ENCODE measurements around the gene IGLON5. TPM values are rescaled to one million over a fixed set of nuclear protein-coding genes. Genes with fewer than 3 reads are reported as not detected.

IGLON5 gene
- total RNA-seq, 1 experiment from 2014 or later, result 41.2 TPM

GRCh38 chr19:51367565-51368365 is 56.3 kb downstream of the IGLON5 start (continued):
- no peak for TF ChIP-seq MXD4 (CRISPR knock-in tag; IDR thresholded peaks at IDR 0.05; ENCODE audit: borderline replicate concordance)
- no peak for TF ChIP-seq ERG (CRISPR knock-in tag; IDR thresholded peaks at IDR 0.05)
- no peak for TF ChIP-seq FOXJ3 (CRISPR knock-in tag; IDR thresholded peaks at IDR 0.05; ENCODE audit: borderline replicate concordance)
- TF ChIP-seq, protein P1, sequence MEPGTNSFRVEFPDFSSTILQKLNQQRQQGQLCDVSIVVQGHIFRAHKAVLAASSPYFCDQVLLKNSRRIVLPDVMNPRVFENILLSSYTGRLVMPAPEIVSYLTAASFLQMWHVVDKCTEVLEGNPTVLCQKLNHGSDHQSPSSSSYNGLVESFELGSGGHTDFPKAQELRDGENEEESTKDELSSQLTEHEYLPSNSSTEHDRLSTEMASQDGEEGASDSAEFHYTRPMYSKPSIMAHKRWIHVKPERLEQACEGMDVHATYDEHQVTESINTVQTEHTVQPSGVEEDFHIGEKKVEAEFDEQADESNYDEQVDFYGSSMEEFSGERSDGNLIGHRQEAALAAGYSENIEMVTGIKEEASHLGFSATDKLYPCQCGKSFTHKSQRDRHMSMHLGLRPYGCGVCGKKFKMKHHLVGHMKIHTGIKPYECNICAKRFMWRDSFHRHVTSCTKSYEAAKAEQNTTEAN (CRISPR knock-in tag; IDR thresholded peaks at IDR 0.05), result peak; percentile 88
- no peak for TF ChIP-seq IRF1 (CRISPR knock-in tag; IDR thresholded peaks at IDR 0.05)
- no peak for TF ChIP-seq NFATC4 (CRISPR knock-in tag; IDR thresholded peaks at IDR 0.05)
- no peak for TF ChIP-seq KAT7 (CRISPR knock-in tag; IDR thresholded peaks at IDR 0.05; ENCODE audit: borderline replicate concordance)
- TF ChIP-seq OVOL2 (CRISPR knock-in tag; IDR thresholded peaks at IDR 0.05; ENCODE audit: borderline replicate concordance), result no peak
- TF ChIP-seq RORB (CRISPR knock-in tag; IDR thresholded peaks at IDR 0.05), result no peak
- TF ChIP-seq, protein P2, sequence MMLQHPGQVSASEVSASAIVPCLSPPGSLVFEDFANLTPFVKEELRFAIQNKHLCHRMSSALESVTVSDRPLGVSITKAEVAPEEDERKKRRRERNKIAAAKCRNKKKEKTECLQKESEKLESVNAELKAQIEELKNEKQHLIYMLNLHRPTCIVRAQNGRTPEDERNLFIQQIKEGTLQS (CRISPR knock-in tag; conservative IDR thresholded peaks at IDR 0.05), result no peak
- no peak for TF ChIP-seq ATF1 (CRISPR knock-in tag; IDR thresholded peaks at IDR 0.05)
- TF ChIP-seq ZNF416 (CRISPR knock-in tag; IDR thresholded peaks at IDR 0.05), result 0 out of 2 replicates have a peak, but pooled peaks have one; percentile 24
- no peak for TF ChIP-seq NR1H2 (CRISPR knock-in tag; IDR thresholded peaks at IDR 0.05)
- TF ChIP-seq ZNF396 (CRISPR knock-in tag; IDR thresholded peaks at IDR 0.05; ENCODE audit: borderline replicate concordance), result no peak
- TF ChIP-seq ELF4 (CRISPR knock-in tag; IDR thresholded peaks at IDR 0.05; ENCODE audit: low read depth), result no peak
- no peak for TF ChIP-seq ATF2 (CRISPR knock-in tag; IDR thresholded peaks at IDR 0.05; ENCODE audit: borderline replicate concordance, low read depth)
- no peak for TF ChIP-seq ZNF512 (CRISPR knock-in tag; IDR thresholded peaks at IDR 0.05; ENCODE audit: borderline replicate concordance)
- no peak for TF ChIP-seq ZNF671 (CRISPR knock-in tag; IDR thresholded peaks at IDR 0.05)
- TF ChIP-seq, protein P3, sequence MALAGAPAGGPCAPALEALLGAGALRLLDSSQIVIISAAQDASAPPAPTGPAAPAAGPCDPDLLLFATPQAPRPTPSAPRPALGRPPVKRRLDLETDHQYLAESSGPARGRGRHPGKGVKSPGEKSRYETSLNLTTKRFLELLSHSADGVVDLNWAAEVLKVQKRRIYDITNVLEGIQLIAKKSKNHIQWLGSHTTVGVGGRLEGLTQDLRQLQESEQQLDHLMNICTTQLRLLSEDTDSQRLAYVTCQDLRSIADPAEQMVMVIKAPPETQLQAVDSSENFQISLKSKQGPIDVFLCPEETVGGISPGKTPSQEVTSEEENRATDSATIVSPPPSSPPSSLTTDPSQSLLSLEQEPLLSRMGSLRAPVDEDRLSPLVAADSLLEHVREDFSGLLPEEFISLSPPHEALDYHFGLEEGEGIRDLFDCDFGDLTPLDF (CRISPR knock-in tag; IDR thresholded peaks at IDR 0.05), result no peak
- TF ChIP-seq ZSCAN18 (CRISPR knock-in tag; IDR thresholded peaks at IDR 0.05), result no peak
- TF ChIP-seq SMAD3 (CRISPR knock-in tag; IDR thresholded peaks at IDR 0.05; ENCODE audit: borderline replicate concordance), result 0 out of 2 replicates have a peak, but pooled peaks have one; percentile 14
- no peak for TF ChIP-seq JUN (CRISPR knock-in tag; IDR thresholded peaks at IDR 0.05)
- TF ChIP-seq GTF2I (CRISPR knock-in tag; conservative IDR thresholded peaks at IDR 0.05), result no peak
- no peak for TF ChIP-seq NR2C2 (CRISPR knock-in tag; IDR thresholded peaks at IDR 0.05)
- no peak for TF ChIP-seq ZBTB21 (CRISPR knock-in tag; IDR thresholded peaks at IDR 0.05; ENCODE audit: borderline replicate concordance)
- TF ChIP-seq PRRX2 (CRISPR knock-in tag; IDR thresholded peaks at IDR 0.05), result no peak
- TF ChIP-seq SOX15 (CRISPR knock-in tag; IDR thresholded peaks at IDR 0.05), result no peak
- no peak; the same call in 1 of the 2 replicates for TF ChIP-seq NFYB (CRISPR knock-in tag; conservative IDR thresholded peaks at IDR 0.05; ENCODE audit: low read depth)
- TF ChIP-seq ESRRA (CRISPR knock-in tag; IDR thresholded peaks at IDR 0.05; ENCODE audit: borderline replicate concordance), result no peak
- 0 out of 2 replicates have a peak, but pooled peaks have one; percentile 8 for TF ChIP-seq CBFB (CRISPR knock-in tag; IDR thresholded peaks at IDR 0.05; ENCODE audit: low read depth)

All from WTC11 (cell line).